Measurements from ENCODE around the gene PCBP2. TPM values are rescaled to one million over a fixed set of nuclear protein-coding genes. Genes with fewer than 3 reads are reported as not detected.

Gene PCBP2
- total RNA-seq, 4 donors from 2014 or later, result 622 to 768 (median 702) TPM

DNA sequence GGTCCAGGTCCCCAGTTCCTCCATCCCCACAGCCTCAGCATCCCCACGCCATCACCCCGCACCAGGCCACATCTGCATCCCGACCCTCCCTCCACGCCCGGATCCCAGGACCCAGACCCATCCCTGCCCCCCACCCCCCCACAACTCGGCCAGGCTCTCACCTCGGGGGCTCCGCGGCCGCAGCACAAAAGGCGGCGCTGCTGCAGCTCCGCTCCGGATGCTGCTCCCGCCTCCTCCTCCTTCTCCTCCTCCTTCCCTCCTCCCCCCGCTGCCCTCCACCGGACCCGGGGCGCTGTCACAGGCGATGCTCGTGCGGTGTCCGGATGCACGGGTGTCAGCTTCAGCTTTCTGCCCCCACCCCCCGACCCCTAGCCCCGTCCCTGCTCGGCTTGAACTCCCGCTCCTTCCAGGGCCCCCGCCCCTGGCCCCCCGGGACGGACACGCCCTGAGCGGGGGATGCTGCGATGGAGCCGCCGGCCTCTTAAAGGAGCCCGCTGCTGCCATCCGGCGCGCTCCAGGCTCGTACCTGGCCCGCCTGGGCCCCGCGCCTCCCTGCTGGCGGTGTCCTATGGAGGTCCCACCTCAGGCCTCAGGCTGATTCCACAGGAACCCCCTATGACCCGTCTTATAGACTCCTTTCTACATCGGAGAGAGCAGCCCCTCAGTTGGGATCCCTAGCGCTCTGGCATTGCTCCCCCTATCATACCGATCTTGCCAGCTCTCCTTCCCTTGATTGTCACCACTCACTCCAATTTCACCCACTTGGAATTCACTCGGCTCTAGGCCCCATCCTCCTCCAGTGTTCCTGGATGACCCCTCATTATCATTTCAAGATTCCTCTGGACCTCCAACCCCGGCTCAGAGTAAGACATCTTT, 47.6 kb downstream of the PCBP2 start, which contains the start of gene MAP3K12:
TSS of gene MAP3K12 (minus strand) at position 193 of the 876 bp plus-strand sequence. CDS start 12,067 bp downstream, outside the sequence.
- TF ChIP-seq, protein P1, sequence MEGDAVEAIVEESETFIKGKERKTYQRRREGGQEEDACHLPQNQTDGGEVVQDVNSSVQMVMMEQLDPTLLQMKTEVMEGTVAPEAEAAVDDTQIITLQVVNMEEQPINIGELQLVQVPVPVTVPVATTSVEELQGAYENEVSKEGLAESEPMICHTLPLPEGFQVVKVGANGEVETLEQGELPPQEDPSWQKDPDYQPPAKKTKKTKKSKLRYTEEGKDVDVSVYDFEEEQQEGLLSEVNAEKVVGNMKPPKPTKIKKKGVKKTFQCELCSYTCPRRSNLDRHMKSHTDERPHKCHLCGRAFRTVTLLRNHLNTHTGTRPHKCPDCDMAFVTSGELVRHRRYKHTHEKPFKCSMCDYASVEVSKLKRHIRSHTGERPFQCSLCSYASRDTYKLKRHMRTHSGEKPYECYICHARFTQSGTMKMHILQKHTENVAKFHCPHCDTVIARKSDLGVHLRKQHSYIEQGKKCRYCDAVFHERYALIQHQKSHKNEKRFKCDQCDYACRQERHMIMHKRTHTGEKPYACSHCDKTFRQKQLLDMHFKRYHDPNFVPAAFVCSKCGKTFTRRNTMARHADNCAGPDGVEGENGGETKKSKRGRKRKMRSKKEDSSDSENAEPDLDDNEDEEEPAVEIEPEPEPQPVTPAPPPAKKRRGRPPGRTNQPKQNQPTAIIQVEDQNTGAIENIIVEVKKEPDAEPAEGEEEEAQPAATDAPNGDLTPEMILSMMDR (IDR thresholded peaks at IDR 0.05; ENCODE audit: low read depth), result no peak

DNA sequence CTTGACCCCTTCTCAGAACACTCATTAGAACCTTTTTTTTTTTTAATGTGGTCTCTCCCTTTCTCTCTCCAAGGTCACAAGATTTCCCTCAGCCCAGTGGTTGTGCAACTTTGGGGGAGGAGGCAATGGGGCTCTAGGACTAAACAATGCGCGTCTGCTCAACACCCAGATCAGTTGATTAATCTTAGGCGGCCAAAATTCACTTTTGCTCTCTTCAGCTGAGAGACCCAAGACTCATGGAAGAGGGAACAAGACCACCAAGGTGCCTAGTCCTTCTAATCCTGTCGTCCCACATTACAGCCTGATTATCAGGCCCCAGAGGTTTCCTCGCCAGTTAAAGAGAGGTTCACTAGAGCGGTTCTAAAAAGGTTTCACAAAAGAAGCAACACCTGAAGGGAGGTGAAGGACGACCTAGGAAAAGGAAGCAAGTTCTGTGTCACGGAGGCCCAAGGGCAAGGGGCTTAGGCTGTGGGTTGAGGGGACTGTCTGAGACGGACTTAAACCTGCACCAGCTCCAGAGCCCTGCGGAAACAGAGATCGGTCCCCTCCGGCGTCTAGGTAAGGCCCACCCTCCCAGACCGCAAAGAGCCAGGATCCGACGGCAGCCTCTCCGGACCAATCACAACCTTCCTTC, 48.4 kb downstream of the PCBP2 start:
- TF ChIP-seq, protein P1 (IDR thresholded peaks at IDR 0.05; ENCODE audit: low read depth), result no peak

DNA sequence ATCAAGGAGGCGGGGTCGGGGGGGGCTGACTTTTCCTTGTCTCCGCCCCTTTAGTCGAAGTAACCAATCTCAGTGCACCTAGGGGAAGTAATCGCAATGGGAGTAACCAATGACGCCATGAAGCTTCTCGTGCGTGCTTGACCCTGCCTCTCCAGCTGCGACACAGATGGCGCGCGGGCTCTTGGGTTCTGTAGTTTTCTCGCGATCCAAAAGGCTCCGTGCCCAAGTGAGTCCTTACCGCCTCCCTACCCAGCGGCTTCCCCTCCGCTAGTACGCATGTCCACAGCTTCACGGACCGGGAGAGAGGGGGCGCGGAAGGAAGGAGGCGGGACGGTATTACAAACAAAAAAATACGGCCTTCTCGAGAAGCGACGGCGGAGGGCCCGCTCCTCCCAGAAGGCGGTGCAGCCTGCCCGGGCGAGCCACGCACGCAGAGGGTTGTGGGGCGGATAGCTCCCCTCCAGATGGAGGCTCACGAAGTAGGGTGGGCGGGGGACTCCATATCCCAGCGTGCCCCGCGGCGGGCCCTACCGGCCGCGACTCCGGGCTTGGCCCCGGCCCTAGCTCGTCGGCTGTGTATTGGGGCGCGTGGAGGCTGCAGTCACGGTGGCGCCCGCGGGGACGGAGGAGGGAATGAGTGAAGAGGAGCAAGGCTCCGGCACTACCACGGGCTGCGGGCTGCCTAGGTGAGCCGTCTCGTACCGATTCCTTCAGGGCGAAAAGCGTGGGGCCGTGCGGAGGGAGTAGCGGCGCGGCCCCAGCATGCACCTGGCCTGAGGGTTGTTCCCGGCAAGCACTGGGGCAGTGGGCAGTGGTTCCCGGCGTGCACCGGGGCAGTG, 49.1 kb downstream of the PCBP2 start, which contains the start of gene TARBP2:
TSS of gene TARBP2 (plus strand) at position 508 of the 839 bp plus-strand sequence. CDS start at position 634, 126 bp downstream.
- TF ChIP-seq, protein P1 (IDR thresholded peaks at IDR 0.05; ENCODE audit: low read depth), result no peak

DNA sequence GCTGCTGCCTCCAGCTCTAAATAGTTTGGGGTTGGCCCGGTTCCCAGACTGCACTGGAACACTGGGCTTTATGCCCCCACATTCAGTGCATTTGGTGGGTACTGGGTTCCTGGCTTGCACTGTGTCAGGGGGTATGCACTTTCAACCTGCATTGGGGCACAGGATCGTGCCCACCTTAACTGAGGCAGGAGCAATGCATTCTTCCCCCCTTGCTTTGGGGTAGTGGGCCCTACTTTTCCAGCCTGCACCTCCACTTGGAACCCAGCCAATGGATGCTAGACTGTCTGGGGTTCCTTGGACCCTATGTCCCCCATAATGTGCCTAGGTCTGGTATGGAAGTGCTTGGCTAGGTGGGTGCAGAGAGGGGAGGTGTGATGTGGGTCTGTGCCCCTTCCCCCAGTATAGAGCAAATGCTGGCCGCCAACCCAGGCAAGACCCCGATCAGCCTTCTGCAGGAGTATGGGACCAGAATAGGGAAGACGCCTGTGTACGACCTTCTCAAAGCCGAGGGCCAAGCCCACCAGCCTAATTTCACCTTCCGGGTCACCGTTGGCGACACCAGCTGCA, 49.8 kb downstream of the PCBP2 start:
- TF ChIP-seq, protein P1 (IDR thresholded peaks at IDR 0.05; ENCODE audit: low read depth), result no peak

DNA sequence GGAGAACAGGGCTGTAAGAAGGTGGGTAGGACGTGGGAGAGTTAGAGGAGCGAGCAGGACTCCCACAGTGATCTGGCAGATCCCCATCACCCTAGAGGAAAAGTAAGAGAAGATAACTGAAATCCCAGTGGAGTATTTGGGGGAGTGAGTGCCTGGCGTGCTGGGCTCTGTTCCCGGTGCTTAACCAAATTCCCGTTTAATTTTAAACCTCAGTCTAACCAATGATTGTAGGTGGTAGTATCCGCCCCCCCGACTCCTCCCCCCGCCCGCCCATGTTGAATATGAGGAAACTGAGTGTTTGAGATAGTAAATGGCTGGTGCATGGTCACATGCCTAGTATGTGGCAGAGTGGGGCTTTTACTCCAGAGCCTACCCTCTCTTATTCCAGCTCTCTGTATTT, 50.4 kb downstream of the PCBP2 start:
- TF ChIP-seq, protein P1 (IDR thresholded peaks at IDR 0.05; ENCODE audit: low read depth), result no peak

DNA sequence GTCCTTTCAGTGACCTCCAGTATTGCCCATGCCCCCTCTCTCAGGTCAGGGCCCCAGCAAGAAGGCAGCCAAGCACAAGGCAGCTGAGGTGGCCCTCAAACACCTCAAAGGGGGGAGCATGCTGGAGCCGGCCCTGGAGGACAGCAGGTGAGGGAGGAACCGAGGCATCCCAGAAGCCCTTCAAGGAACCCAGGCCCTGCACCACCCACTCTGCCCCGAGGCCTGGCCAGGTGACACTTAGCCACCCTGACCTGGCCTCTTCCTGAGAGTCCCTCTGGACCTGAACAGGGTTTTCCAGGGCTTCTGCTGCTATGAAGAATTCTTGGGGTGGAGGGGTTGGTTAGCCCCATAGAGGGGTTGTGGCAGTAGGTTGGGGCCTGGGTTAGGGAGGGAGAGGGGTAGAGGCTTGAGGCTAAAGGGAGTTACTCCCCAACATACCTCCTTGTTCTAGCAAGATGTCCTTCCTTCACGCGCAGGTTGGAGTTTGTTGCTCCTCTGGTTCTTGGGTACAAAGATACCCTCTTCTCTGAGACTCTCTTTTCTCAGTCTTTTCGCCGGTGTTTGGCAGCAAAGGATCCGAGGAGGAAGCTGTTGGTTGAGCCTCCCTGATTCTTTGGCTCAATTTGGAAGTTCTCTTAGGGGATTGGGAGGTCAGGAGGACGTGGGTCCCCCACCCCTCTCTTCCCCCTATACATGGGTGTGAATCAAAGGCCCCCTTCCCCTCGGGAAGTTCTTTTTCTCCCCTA, 51.3 kb downstream of the PCBP2 start:
- TF ChIP-seq, protein P1 (IDR thresholded peaks at IDR 0.05; ENCODE audit: low read depth), result no peak

All from subcutaneous adipose tissue (tissue), 4 donors.